ENCODE measurements around the gene TAF4B.

The TAF4B gene

DNA sequence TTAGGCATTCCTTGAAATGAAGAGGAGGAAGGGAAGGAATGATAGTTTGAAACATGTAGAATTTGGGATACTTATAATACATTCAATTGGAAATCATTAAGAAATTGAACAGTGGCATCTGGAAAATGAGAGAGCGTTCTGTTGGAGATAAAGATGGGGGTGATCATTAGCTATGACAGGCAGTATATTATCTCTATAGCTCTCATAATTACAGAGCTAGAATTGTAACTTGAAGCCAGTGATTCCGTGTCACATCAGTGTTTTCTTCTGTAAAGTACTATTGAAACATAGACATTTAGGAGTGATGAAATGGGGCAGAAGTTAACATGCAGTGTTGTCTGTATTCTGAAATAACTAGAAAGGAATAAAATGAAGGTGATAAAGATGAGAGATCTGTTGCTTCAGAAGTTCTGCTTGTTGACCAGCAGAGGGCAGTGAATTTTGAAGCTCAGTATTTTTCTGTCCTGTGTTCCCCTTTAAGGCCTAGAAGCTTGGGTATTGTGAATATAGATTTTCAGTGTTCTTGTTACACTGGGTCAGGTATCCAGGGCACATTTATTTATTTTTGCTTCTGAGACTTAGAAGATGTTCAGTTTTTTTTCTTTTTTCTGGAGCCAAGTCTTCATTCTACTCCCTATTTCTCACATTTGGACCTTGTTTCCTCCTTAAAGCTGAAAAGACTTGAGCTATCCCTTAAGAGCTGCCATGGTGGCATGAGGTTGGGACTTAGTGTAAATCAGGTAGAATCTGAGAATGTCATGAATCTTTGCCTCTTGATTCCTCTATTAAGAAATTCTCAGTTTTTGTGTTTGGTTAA, 157.4 kb downstream of the TAF4B start:
- TF ChIP-seq, protein P1, sequence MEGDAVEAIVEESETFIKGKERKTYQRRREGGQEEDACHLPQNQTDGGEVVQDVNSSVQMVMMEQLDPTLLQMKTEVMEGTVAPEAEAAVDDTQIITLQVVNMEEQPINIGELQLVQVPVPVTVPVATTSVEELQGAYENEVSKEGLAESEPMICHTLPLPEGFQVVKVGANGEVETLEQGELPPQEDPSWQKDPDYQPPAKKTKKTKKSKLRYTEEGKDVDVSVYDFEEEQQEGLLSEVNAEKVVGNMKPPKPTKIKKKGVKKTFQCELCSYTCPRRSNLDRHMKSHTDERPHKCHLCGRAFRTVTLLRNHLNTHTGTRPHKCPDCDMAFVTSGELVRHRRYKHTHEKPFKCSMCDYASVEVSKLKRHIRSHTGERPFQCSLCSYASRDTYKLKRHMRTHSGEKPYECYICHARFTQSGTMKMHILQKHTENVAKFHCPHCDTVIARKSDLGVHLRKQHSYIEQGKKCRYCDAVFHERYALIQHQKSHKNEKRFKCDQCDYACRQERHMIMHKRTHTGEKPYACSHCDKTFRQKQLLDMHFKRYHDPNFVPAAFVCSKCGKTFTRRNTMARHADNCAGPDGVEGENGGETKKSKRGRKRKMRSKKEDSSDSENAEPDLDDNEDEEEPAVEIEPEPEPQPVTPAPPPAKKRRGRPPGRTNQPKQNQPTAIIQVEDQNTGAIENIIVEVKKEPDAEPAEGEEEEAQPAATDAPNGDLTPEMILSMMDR (IDR thresholded peaks at IDR 0.05; ENCODE audit: low read depth, low read length, missing control alignments), result peak; percentile 77
- peak; percentile 45 for DNase-seq (ENCODE audit: low read depth)
- no peak overlapping the region for H3K4me3 ChIP-seq (ENCODE audit: low read depth, low read length)

DNA sequence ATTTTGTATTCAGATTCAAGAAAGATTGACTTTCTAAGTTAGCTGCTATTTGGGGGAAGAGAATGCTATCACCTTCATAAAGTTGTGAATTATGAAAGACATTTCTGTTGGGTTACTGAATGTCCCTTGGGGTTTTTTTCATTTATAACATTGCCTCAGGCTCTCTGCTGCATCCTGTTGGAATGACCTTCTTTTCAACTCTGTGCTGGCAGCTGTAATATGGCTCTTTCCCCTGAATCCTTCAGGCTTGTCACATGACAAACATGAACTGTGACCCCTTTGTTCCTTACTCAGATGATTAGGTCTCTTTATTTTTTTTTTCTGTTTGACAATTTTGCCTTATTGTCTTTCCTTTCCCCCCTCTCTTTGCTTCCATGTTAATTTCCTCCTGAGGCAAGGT, 159.8 kb downstream of the TAF4B start:
- H3K4me3 ChIP-seq (ENCODE audit: low read depth, low read length), result no peak overlapping the region
- TF ChIP-seq, protein P1 (IDR thresholded peaks at IDR 0.05; ENCODE audit: low read depth, low read length, missing control alignments), result no peak
- no peak for DNase-seq (ENCODE audit: low read depth)

GRCh38 chr18:26386441-26386840, 160.2 kb downstream of the TAF4B start:
- H3K4me3 ChIP-seq (ENCODE audit: low read depth, low read length), result no peak overlapping the region
- TF ChIP-seq, protein P1 (IDR thresholded peaks at IDR 0.05; ENCODE audit: low read depth, low read length, missing control alignments), result no peak
- no peak for DNase-seq (ENCODE audit: low read depth)

DNA sequence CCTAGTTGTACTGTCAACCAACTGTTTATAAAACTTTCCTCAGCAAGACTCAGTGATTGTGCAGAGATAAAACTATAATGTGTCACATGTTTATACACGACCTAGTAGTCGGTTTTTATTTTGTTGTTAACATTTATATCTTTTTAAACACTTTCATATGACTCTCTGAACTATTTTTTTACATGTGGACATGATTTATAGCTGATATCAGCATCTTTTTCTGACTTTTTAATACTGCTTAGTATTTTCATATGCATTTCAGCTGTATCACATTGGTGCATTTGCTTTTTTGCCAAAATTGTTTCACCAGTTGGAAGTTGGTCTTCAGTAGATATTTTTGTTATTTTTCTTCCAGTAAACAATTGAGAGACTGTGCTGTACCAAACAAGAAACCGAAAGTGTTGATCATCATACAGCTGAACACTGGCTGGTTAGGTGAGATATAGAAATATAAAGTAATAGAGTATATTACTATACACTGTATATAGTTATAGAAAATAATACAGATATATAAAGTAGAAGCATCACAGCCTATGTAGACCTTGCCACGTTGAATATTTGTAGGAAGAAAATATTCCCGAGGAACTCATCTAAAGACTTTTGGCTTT, 167.9 kb downstream of the TAF4B start:
- no peak for DNase-seq (ENCODE audit: low read depth)
- TF ChIP-seq, protein P1 (IDR thresholded peaks at IDR 0.05; ENCODE audit: low read depth, low read length, missing control alignments), result no peak
- no peak overlapping the region for H3K4me3 ChIP-seq (ENCODE audit: low read depth, low read length)

GRCh38 chr18:26397019-26397418, 170.8 kb downstream of the TAF4B start:
- TF ChIP-seq, protein P1 (IDR thresholded peaks at IDR 0.05; ENCODE audit: low read depth, low read length, missing control alignments), result no peak
- no peak overlapping the region for H3K4me3 ChIP-seq (ENCODE audit: low read depth, low read length)
- peak; percentile 35 for DNase-seq (ENCODE audit: low read depth)

DNA sequence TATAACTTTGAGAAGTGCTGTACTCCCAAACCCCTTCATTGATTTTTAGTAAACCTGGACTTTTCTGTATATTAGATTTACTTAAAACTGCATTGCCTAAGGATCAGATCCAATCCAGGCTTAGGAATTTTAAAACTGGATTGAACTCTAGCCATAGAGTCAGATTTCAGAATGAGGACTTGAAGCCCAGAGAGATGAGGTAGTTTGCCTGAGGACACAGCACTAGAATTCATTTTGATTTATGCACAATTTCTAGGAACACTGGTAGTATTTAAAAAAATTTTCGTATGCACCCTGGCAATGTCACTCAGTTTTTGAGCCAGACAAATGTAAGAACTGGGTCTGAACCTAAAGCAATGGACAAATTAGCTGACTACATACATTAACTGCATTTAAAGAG, 177.2 kb downstream of the TAF4B start:
- TF ChIP-seq, protein P1 (IDR thresholded peaks at IDR 0.05; ENCODE audit: low read depth, low read length, missing control alignments), result no peak

More for the DNA sequence above, 177.2 kb downstream of the TAF4B start:
- no peak for DNase-seq (ENCODE audit: low read depth)
- no peak overlapping the region for H3K4me3 ChIP-seq (ENCODE audit: low read depth, low read length)

All from GM12864 (cell line).